GM19397 (cell line): ENCODE measurements around the gene NUDT3.
"Not testable (repeated sequence)": the region's sequence is repeated elsewhere in the genome, so short reads cannot be mapped to it uniquely, and the experiment has no call there.

ENCODE experiments used
- ATAC-seq: cut with Tn5 transposase; IDR thresholded peaks from one replicate; pipeline ENCODE4 v1.9.1; 2021; ENCODE audit warnings: mild to moderate bottlenecking, moderate library complexity; ENCODE audit not compliant: unreplicated experiment

The NUDT3 gene

DNA sequence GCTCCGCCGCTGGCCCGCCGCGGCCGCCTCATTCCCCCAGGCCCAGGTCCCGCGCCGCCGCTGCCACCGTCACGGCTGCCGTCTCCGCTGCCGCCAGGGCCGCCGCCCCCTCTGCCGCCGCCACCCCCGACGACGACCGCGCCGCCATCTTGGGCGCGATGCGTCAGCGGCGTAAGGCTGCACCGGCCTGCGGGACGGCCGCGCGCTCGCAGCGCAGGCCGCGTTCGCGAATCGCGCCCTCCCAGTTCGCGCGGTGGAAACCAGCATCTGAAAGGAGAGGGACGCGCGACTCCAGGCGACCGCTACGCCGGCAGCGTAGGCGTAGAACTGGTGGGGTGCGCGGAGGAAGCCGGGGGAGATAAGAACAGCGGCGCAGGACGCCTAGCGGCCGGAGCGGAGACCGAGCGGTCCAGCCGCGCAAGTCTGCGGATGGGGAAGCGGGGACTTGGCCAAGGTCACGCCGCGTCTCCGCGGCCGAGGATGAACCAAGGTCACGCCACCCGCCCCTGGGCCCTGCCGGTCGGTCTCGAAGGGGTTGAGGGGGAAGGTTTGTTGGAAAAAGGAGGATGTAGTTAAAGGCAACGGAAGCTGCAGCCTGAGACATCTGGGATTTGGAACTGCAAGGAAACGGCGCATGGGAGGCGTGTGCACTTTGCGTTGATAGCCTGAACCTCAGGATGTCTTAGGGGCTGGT is at the start of gene NUDT3:
Gene NUDT3, minus strand, starts transcription at position 173 of the 694 bp plus-strand sequence. CDS start 307 bp downstream, outside the sequence.
- ATAC-seq: peak; percentile 85

DNA sequence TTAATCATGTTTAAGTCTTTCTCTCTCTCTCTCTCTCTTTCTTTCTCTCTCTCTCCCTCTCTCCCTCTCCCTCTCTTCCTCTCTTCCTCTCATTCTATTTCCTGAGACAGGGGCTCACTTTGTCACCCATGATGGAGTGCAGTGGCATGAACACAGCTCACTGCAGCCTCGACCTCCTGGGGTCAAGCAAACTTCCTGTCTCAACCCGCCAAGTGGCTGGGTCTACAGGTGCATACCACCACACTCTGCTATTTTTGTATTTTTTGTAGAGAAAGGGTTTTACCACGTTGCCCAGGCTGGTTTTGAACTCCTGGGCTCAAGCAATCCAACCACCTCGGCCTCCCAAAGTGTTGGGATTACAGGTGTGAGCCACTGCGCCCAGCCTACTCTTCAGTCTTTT is 49.1 kb upstream of the NUDT3 start:
- no peak for ATAC-seq

DNA sequence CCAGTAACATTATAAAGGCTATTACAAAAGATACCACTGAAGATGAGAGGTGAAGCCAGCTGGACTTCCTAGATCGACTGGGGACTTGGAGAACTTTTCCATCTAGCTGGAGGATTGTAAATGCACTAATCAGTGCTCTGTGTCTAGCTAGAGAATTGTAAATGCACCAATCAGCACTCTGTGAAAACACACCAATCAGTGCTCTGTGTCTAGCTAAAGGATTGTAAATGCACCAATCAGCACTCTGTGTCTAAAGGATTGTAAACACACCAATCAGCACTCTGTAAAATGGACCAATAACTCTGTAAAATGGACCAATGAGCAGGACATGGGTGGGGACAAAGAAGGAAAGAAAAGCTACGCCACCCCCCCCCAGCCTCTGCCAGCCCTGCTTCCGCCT is 47.0 kb upstream of the NUDT3 start:
- ATAC-seq: no peak

DNA sequence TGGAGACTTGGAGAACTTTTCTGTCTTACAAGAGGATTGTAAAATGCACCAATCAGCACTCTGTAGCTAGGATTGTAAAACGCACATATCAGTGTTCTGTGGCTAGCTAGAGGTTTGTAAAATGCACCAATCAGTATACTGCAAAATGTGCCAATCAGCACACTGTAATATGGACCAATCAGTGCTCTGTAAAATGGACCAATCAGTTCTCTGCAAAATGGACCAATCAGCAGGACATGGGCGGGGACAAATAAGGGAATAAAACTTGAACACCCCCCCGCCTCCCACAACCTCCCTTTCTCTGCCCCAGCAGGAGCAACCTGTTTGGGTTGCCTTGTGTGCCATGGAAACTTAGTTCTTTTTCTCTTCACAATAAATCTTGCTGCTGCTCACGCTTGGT is 46.2 kb upstream of the NUDT3 start:
- no peak for ATAC-seq

DNA sequence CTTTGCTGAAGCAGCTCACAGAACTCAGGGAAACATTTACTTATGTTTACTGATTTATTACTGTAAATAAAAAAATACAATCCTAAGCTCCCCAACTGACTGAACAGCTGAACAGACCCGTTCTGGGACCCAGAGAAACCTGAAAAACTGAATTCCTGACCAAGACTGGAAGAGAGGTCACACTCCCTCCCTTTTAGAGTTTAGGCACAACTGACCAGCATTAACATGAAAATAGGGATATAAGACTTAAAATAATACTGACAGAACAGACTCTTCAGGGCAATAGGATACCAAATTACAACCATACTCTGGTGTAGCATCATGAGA is 45.1 kb upstream of the NUDT3 start:
- no peak for ATAC-seq

DNA sequence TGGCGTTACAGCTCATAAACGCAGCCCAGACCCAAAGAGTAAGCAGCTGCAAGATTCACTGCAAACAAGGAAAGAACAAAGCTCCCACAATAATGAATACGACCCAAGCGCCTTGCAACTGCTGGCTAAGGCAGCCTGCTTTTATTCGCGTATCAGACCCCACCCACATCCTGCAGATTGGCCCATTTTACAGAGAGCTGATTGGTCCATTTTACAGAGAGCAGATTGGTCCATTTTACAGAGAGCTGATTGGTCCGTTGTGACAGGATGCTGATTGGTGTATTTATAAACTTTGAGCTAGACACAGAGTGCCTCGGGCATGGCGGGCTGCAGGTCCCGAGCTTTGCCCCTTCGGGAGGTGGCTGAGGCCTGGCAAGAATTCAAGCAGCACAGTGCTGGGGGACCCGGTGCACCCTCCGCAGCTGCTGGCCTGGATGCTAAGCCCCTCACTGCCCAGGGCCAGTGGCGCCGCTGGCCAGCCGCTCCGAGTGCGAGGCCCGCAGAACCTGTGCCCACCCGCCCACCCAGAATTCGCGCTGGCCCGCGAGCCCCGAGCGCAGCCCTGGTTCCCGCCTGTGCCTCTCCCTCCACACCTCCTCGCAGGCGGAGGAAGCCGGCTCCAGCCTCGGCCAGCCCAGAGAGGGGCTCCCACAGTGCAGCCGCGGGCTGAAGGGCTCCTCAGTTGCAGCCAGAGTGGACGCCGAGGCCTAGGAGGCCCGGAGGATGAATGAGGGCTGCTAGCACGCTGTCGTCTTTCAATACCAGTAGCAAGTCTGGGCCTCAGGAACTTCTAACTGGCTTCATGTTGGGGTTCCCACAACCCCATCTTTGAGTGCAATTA is 44.6 kb upstream of the NUDT3 start:
- ATAC-seq: no peak

DNA sequence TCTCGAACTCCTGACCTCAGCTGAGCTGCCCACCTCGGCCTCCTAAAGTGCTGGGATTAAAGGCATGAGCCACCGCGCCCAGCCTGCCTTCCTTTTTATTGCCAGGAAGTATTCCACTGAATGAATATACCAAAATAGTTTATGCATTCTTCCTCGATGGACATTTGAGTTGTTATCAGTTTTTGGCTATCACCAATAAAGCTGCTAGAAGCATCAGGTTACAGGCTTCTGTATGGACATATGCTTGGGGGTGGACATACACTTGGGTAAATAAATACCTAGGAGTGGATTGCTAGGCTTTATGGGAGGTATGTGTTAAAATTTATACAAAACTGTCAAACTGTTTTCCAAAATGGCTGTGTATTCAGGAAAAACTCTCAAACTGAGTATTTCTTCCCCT is 43.4 kb upstream of the NUDT3 start:
- no peak for ATAC-seq

DNA sequence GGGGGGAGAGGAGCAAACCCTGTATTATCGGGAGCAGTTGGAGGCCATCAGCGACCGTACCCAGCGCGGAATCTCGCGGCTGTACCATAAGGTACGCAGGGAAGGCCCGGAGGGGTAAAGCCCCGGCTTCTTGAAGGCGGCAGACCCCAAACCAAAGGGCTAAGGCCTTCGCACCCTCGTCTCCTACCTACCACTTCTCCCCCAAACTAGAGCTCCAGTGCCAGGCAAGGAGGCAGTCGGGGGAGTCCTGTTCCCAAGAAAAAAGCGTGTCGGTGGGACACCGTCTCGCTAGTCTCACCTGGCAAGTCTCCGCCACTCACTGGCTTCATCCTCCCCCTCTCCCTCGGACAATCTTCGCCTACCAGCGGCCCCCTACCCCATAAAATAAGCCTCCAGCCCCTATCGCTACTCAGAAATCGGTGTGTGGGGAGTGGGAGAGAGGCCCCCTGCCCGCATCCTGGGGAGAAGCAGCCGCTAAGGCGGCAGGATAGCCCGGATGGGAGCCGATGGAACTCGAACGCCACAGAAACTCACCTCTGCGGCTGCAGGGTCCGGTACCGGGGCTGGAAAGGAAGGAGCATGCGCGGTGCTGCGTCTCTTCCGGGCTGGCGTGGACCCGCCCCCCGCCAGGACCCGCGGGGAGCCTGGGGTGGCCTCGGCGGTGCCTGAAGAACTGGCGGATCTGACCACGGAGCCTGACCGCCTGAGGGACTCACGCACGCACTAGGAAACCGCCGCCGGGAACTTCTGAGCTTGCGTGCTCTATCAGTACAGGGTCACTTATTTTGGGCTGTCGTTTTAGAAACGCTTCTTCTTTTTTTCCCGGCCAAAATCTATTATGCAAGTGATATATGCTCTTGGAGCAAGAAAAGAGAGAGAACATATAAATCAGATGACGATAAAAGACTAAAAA is 33.3 kb upstream of the NUDT3 start, which contains the start of gene RPS10:
Gene RPS10, minus strand, starts transcription at position 572 of the 913 bp plus-strand sequence. CDS start 848 bp downstream, outside the sequence.
- ATAC-seq: peak; percentile 85

DNA sequence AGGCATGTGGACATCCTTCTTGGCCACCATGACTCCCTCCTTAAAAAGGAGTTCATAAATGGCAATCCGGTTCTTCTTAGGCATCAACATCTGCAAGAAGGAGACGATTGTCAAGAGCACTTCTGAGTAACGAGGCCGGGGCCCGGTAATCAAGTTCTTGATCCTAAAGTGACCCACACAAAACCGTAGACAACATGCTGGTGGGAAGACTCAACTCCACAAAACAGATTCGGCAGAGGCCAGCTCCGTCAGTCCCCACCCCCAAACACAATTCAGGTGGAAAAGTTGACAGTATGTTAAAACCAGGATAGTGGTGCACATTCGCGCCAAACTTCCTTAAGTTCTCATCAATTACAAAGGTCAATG is 32.6 kb upstream of the NUDT3 start:
- ATAC-seq: no peak

DNA sequence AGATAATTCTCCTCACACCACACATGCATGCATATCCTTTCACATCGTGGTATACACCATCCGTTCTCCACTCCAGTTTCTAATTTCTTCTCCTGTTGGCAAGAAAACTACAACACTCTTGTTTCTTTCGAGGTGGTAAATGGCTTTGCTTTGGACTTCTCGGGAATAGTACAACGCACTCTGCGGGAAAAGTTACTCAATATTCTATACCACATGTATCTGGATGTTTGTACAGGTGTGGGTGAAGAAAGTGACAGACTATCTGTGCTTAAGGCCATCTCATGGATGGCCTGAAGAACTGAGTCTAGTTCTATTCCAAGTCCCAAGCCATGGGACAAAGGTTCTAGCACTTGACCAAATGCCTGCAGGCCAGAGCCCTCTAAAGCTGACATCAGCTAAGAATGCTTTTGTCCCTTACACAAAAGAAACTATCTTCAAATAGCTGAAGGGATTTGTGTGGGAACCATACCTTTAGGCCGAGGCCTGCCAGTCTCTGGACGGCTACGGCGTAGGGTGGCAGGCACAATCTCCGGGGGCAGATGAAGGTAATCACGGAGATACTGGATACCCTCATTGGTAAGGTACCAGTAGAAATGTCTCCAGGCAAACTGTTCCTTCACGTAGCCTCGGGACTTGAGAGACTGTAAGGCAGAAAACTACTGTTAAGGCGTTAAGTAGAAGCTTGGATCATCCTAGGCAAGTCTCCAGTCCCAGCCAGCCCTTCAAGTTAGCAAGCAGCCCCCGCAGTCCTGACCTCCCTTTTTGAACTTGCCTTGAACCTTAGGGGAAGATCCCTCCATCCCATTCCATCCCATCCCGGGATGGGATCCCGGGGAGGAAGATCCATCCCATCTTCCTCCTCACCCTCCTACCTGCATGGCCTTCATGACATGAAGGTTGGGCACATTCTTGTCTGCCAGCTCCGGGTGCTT is 32.0 kb upstream of the NUDT3 start:
- no peak for ATAC-seq

DNA sequence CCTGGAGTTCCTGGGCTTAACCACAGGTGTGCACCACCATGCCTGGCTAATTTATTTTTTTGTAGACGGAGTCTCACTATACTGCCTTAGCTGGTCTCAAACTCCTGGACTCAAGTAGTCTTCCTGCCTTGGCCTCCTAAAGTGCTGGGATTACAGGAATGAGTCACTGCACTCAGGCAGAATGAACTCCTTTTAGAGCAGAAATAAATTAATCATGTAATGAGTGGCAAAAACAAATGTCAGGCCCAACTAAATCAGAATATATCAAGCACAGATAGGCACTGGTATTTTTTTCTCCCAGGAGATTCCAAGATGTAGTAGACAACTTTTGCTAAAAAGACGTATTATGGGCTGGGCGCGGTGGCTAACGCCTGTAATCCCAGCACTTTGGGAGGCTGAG is 30.8 kb upstream of the NUDT3 start:
- ATAC-seq: no peak

DNA sequence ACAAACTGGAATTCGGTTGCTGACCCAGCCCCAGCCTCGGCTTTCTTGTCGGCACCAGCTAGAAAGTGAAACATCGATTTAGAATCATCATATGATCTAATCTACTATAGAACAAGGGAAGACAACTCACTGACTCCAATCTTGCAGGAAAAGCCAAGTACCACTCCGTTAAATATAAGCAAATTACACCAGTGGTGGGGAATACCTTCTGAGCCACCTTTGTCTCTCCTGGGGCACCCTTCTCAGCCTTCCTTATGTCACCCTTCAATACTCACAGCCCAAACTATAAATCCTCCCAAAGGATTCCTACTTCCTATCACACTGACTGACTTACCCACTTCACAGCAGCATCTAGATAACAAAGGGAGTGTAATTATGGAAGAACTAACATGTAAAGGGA is 25.9 kb upstream of the NUDT3 start:
- ATAC-seq: no peak

DNA sequence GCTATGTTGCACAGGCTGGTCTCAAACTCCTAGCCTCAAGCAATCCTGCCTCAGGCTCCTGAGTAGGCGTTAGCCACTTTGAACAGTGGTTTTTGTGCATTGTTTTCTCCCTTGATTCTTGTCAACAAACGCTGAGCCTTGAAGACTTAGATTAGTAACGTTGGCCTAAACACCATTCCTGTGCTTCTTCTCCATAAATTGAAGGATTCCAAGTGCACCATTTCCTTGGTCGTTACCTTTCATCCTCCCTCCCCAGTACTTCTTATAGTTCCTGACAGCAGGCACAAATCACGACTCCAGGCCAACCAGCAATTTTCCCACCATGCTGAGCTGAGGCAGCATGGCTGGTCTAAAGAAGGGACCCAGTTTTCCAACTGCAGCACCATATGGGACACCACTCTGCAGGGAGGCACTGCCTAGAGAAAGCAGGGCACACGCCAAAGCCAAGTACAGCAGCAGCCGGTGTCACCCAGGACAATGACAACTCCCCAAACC is 24.5 kb upstream of the NUDT3 start:
- no peak for ATAC-seq

DNA sequence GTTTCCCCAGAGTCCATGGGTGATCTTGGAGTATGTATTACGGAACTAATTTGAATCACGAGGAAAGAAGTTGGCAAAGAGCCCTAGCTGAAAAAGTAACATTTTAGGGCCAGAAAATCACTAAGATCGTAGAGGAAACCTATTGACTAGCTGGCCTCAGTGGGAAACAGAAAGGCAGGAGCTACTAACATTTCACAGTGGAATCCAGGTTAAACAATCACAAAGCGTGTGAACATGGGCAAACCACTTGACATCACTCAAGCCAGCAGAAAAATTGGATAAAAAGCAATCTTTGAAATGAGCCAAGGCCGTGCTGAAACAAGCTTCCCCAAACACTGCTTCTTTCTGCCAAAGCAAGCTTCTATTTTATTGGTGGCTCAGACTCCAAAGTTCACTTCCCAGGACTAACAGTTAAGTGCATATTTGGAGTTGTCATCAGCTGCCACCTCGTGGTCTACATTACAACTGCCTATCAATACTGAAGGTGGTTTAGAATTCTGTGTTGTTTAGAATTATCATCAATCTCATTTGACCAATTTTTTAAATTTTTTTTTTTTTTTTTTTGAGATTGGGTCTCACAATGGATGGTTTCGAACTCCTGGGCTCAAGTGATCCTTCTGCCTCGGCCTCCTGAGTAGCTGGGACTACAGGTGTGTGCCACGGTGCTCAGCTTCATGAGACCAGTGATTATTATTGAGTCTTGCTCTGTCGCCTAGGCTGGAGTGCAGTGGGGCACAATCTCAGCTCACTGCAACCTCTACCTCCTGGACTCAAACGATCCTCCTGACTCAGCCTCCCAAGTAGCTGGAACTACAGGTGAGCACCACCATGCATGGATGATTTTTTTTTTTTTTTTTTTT is 22.8 kb upstream of the NUDT3 start:
- no peak for ATAC-seq

DNA sequence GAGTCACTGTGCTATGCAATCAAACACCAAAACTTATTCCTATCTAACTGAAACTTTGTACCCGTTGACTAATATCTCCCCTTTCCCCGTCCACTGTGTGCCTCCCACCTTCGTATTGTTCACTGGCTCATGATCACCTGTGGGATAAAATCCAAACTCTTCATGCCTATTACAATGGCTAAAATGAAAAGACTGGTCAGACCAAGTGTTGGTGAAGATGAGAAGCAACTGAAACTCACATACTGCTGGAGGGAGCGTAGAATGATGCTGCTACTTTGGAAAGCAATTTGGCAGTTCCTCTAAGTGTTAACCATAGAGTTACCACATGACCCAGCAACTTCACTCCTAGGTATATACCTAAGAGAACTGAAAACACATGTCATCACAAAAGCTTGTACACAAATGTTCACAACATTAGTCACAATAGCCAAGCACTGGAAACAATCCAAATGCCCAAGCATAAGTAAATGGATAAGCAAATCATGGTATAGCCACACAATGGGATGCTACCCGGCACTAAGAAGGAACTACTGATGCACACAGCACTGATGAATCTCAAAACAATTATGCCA is 20.3 kb upstream of the NUDT3 start:
- no peak for ATAC-seq

DNA sequence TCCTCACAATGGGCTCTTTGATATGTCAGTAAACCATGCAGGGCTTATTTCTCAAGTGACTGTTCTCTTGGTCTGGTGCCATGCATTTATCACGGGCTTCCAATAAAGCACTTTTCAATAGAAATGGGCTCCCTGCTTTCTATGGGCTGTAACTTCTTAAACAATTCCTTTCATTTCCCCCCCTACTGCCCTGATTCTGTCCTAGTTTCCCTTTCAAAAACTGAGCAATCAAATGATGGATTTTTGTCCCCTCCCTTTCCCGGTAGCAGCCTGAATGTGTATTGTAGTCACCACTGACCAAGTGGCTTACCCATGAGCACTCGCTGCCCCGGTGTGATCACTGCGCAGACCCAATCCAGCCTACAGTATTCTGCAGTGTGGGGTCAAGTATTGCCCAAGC is 19.5 kb upstream of the NUDT3 start:
- ATAC-seq: no peak

DNA sequence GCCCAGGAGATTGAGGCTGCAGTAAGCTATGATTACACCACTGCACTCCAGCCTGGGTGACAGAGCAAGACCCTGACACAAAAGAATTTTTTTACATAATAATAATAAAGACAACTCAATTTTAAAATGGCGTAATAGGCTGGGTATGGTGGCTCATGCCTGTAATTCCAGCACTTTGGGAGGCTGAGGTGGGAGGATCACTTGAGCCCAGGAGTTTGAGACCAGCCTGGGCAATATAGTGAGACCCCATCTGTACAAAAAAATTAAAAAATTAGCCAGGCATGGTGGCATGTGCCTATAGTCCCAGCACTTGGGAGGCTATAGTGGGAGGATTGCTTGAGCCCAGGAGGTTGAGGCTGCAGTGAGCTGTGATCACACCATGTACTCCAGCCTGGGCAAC is 15.4 kb upstream of the NUDT3 start:
- ATAC-seq: not testable (repeated sequence)

DNA sequence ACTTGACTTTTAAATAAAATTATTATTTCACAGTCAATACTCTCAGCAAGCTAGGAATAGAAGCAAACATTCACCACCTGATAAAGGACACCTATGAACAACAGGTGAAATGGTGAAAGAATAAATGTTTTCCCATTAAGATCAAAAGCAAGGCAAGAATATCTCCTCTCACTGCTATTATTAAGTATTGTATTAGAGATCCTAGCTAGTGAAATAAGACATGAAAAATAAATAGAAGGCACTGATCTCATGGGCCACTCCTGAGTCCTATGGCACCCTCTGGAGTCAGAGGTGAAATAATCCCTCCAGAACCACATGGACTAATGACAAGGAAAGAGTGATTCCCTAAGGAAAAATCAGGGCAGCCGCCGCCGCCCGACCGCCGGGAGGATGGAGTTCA is 4.0 kb upstream of the NUDT3 start:
- no peak for ATAC-seq

DNA sequence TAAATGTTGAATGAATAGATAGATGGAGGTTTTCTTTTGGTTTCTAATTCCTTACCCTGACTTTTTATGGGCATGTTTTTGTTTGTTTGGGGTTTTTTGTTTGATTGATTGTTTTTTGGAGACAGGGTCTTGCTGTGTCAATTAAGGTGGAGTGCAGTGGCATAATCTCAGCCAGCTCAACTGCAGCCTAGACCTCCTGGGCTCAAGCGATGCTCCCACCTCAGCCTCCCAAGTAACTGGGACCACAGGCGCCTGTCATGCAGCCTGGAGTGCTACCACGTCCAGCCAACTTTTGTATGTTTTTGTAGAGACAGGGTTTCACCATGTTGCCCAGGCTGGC is 1.5 kb upstream of the NUDT3 start:
- ATAC-seq: no peak
